ENCODE data around the gene ZNF835. TPM values are rescaled to one million over a fixed set of nuclear protein-coding genes. Genes with fewer than 3 reads are reported as not detected.

The ZNF835 gene
- total RNA-seq, 1 experiment from 2014 or later: 0.07 TPM

DNA sequence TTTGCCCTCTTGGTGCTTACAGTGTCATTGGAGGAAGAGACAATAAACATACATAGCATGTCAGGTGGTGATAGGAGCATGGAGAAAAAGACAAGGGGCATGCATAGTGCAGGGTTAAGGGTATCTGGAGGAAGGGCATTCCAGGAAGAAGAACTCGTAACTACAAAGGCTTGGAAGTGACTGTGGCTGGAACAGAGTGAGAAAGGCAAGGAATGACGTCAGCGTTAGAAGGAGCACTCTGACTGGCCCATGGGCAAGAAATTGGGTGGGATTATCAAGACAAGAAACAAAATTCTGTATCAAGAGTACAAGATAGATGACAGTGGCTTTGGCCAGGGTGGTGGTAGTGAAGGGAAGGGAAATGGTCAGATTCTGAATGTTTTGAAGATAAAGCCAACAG is 17.4 kb downstream of the ZNF835 start:
- H2BK12ac ChIP-seq (ENCODE audit: insufficient read length, low read depth, low read length): no peak overlapping the region
- no peak overlapping the region for H3K9ac ChIP-seq (ENCODE audit: extremely low read depth, insufficient read length, low read length)
- H3K56ac ChIP-seq (ENCODE audit: insufficient read length, low read depth, low read length): no peak overlapping the region
- H4K20me1 ChIP-seq (ENCODE audit: control insufficient read depth, insufficient read depth, insufficient read length): no peaks in the 10 kb centered on the region
- H3K14ac ChIP-seq (ENCODE audit: insufficient read depth, low read length): no peak overlapping the region
- no peak overlapping the region for H3K18ac ChIP-seq (ENCODE audit: insufficient read length, low read depth, low read length)
- Mint-ChIP-seq H3K4me1 (no peaks in the 10 kb centered on the region), H3K36me3 (ENCODE audit: insufficient read depth in 1 of 3, low read depth in 3 of 3) (peaks cover 4 to 34% (median 17%) of the 10 kb centered on the region in 3 experiments; a peak in 6 of 7 replicates), H3K27me3 (ENCODE audit: low read depth) (no peaks in the 10 kb centered on the region; the same call in 1 of the 2 replicates), H3K4me3 (no peak overlapping the region), H3K27ac (no peak overlapping the region), H3K9me3 (peaks cover 92 to 93% of the 10 kb centered on the region in 2 experiments)
- no peak overlapping the region for H2BK20ac ChIP-seq (ENCODE audit: low read depth, low read length, poor library complexity, severe bottlenecking)
- H4K5ac ChIP-seq (ENCODE audit: insufficient read length, low read depth, low read length): no peak overlapping the region
- TF ChIP-seq, protein P1, sequence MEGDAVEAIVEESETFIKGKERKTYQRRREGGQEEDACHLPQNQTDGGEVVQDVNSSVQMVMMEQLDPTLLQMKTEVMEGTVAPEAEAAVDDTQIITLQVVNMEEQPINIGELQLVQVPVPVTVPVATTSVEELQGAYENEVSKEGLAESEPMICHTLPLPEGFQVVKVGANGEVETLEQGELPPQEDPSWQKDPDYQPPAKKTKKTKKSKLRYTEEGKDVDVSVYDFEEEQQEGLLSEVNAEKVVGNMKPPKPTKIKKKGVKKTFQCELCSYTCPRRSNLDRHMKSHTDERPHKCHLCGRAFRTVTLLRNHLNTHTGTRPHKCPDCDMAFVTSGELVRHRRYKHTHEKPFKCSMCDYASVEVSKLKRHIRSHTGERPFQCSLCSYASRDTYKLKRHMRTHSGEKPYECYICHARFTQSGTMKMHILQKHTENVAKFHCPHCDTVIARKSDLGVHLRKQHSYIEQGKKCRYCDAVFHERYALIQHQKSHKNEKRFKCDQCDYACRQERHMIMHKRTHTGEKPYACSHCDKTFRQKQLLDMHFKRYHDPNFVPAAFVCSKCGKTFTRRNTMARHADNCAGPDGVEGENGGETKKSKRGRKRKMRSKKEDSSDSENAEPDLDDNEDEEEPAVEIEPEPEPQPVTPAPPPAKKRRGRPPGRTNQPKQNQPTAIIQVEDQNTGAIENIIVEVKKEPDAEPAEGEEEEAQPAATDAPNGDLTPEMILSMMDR (conservative IDR thresholded peaks at IDR 0.05): no peak
- H4K8ac ChIP-seq (replicated peaks; ENCODE audit: insufficient read length, low read depth, low read length): no peak overlapping the region
- H3K4ac ChIP-seq (ENCODE audit: low read depth, low read length): no peak overlapping the region
- H3K4me1 ChIP-seq (ENCODE audit: insufficient read depth, low read length): no peaks in the 10 kb centered on the region
- H3K27ac ChIP-seq (ENCODE audit: insufficient read length, low read depth, low read length): no peak overlapping the region
- no peak overlapping the region for H3K23ac ChIP-seq (ENCODE audit: insufficient read length, low read depth, low read length)
- no peak overlapping the region for H3T11ph ChIP-seq (ENCODE audit: low read length)
- H4K91ac ChIP-seq (ENCODE audit: insufficient read length, low read depth, low read length): no peak overlapping the region
- H2AFZ ChIP-seq (ENCODE audit: low read length): no peak overlapping the region
- no peak overlapping the region for H2AK5ac ChIP-seq (ENCODE audit: insufficient read length, low read length)
- no peaks in the 10 kb centered on the region for H3K79me1 ChIP-seq (ENCODE audit: insufficient read depth, low read depth, low read length, poor library complexity, severe bottlenecking)
- H2BK15ac ChIP-seq (ENCODE audit: low read depth, low read length): no peak overlapping the region
- H2BK5ac ChIP-seq (ENCODE audit: insufficient read length, low read length): no peak overlapping the region
- no peaks in the 10 kb centered on the region for H3K23me2 ChIP-seq (ENCODE audit: insufficient read length, low read depth, low read length, poor library complexity, severe bottlenecking)
- peaks cover 75% of the 10 kb centered on the region for H3K9me3 ChIP-seq (ENCODE audit: control insufficient read depth, low read depth, low read length)
- no peak overlapping the region for H3K4me2 ChIP-seq (ENCODE audit: insufficient read depth, insufficient read length, low read length)
- no CpG with 5 or more reads among the region's 3 CpGs for WGBS (ENCODE audit: extremely low coverage, insufficient read length, low lambda C conversion rate)
- DNase-seq: no peak
- no peaks in the 10 kb centered on the region for H3K27me3 ChIP-seq (ENCODE audit: insufficient read depth, low read length)
- H2BK120ac ChIP-seq (ENCODE audit: low read depth, low read length, poor library complexity, severe bottlenecking): no peak overlapping the region
- no peaks in the 10 kb centered on the region for H3K79me2 ChIP-seq (ENCODE audit: insufficient read depth, low read length)
